GM19240 (cell line): Measurements from ENCODE around the gene FOXRED1.

Experiments
- DNase-seq: peaks from one replicate; pipeline ENCODE4 v3.0.0; 2011; ENCODE audit warnings: low spot score; ENCODE audit not compliant: insufficient read length

The FOXRED1 gene

DNA sequence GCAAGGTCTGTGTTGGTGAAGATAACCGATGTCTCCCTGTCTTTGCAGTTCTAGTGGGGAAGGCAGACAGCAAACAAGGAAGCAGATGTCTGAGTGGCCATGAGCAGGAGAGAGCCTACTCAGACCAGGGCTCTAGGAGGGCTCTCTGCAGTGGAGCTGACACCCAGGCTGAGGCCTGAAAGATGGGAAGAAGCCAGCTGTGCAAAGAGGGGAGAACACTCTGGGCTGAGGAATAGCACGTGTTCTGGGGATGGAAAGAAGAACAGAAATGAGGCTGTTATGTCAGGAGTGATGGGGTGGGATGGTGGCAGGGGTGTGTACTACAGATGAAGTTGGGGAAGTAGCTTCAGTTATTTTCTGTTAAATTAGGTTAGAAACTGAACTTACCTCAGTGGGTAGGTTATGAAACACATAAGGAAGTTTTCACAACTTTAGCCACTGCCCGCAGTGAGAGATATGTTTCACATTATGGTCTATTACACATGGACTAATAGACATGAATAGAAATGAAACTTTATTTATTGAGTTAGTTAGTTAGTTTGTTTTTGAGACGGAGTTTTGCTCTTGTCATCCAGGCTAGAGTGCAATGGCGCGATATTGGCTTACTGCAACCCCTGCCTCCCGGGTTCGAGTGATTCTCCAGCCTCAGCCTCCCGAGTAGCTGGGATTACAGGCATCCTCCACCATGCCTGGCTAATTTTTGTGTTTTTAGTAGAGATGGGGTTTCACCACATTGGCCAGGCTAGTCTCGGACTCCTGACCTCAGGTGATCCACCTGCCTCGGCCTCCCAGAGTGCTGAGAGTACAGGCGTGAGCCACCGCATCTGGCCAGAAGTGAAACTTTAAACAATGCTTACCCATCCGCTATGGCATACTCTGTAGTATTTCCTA, 42.7 kb downstream of the FOXRED1 start:
- no peak for DNase-seq

DNA sequence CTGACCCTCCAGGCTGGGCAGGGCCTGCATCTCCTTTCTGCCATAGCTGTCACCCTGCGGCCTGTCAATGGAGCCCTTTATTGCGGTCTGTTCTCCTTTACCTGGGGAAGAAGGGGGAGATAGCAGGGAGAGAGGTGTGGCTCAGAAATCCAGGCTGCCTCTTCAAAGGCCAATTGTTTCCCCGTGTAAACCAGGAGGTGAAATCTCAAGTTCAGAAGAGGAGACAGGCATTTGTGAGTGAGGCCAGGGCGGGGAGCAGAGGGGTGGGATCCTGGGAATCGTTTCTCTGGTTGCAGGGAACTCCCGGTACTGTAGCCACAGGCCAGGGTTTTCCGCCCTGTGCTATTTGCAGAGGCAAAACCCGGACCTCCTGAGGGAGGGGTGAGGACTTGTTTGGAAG, 44.0 kb downstream of the FOXRED1 start:
- no peak for DNase-seq

DNA sequence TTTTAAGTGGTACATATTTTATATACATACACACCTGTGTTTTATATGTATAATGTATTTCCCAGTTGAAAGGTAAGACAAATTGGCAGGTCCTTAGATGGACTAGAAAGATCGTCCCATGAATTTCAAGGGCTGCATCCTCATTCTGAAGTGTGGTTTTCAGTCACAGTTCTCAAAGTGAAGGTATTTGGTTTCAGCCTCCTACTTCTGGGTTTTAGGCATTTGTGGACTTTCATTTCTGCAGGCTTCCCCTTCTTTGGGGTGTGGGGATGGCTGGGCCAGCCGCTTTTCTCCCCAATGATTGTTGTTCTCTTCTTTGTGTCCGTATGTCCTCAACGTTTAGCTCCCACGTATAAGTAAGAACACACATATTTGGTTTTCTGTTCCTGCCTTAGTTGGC, 44.9 kb downstream of the FOXRED1 start:
- DNase-seq: no peak

DNA sequence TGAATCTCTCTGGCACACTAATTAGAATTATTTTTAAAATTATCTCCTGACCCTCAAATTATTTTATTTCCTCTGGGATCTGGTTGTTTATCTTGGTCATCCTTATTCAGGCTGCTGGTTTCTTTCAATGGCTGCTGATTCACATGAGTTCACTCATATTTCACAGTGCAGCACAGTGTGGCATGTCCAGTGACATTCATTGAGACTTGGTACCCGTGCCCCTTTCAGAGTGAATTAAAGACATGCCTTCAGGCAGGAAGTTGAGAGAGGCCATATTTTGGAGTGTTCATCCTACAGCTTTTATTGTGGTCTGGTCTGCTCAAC, 48.4 kb downstream of the FOXRED1 start:
- no peak for DNase-seq

DNA sequence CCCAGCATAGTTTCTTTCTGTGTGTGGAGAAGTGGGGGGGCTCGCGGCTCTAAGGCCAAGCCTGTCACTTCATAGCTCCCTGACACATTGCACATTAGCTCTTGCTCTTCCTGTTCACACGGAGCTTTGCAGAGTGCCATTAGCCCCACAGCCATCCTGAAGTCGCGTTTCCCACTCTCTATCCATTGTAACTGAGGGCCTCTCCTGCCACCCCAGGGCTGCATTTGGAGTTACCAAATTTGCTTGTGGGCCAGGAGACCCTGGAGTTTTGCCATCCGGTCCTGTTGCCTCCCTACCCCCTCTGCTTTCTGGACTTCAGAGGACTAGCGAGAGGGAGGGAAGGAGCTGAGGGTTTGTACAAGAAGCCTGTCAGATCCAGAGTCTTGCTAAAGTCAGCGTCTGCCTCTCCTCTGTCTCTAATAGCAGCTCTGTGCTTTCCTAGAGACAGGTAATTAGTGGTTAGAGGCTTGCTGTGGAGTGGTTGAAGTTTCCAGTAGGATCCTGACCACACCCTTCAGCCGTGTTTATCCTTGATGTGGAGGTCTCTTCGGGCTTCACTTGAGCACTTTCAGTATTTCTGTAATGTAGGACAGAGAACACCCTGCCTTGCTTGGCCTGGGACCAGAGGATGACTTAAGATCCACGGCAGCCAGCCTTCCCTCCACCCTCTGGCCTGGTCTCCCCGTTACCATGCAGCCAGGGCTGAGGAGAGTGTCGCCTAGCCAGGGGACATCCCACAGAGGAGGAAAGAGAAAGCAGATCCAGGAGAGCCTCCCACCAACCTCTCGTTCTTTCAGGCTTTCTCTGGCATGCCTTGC, 49.0 kb downstream of the FOXRED1 start:
- no peak for DNase-seq

DNA sequence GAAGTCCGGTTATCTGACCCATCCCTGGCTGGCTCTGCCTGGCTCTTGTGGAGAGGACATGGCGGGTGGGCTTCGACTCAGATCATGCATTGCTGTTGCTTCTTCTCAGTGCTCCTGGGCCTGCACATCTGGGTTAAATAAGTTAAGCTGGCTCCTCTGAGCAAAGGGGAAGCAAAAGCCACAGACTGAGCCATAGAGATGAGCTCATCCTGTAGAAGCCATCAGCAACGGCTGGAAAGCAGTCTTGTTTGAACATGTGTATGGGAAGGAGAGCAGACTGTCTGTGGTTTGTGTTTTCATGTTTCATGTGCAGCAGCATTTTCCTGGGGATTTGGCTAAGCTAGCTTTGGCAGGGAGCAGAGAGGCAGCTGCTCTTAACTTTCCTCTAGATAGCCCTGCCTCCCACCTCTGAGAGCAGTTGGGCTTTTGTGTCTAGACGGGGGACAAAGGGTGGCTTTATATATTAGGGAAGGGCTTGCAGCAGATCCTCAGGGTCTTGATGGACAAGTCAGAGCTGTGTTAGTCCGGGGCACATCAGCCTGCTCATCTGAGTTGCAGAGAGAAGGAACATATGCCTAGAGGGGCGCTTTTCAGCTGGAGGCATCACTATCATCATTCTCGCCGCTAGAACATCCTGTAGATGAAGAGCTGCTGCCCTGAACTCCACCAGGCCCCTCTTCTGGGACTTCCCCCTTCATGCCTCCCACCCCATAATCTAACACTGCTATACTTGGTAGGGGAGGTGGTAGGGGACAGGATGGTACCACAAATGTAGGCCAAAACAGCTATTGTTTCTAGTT, 49.8 kb downstream of the FOXRED1 start:
- DNase-seq: no peak

DNA sequence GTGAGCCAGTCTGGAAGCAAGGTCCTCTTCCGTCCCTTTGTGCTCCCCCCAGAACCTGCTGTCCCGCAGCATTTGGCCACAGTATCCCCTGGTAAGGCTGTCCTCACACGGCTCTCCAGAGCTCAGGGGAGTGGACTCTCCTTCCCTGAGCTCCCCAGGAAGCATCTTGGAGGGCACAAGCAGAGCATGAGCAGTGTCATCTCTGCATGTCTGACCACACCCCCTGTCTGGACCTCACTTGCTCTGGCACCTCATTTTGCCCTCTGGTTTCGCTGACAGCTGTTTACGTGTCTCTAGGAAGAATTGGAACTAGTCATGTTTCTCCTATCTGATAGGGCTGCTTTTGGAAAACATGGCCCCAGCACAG, 50.4 kb downstream of the FOXRED1 start:
- DNase-seq: no peak

DNA sequence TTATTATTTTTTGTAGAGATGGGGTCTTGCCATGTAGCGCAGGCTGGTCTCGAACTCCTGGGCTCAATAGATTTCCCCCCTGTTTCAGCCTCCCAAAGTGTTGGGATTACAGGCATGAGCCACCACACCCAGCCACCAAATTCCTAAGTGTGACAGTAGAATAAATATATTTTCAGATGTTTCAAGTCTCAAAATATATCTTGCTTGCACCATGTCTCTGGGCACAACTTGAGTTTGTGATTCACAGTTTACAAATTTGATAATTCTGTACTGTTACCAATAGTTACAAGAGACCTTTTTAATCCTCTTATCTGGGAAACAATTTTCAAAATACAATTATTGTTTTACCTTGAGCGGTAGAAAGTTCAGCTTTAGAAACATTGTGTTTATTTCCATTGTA, 54.0 kb downstream of the FOXRED1 start:
- DNase-seq: no peak

DNA sequence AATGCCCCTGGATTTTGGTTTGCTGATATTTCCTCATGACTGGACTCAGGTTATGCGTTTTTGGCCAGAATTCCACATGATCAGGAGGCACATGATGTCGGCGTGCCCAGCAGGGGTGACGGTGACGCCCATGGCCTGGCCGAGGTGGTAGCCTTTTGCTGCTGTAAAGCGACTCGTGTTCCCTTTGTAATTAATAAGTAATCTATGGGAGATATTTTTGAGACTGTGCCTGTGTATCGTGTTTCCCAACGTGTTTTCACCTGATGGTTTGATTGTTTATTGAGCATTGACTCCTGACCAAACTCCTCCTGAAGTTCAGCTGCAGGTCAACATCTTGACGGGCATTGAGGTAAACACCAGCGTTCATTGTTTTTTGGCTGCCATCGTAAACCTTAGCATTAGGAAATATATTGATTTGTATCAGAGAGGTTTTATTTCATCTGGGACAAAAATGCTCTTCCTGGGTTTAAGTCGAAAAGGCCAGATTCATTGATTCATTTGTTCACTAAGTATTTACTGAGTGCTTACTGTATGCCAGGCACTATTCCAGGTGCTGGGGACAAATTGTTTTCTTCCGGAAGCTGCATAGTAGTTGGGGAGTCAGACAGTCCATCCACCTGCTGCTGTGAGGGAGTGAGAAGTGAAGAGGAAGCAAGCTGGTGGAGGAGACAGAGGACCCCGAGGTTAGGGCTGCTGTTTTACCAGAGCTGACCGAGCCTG, 58.5 kb downstream of the FOXRED1 start:
- no peak for DNase-seq
